ENCODE measurements around the gene NDRG4. TPM values are rescaled to one million over a fixed set of nuclear protein-coding genes. Genes with fewer than 3 reads are reported as not detected.

NDRG4 gene, protein sequence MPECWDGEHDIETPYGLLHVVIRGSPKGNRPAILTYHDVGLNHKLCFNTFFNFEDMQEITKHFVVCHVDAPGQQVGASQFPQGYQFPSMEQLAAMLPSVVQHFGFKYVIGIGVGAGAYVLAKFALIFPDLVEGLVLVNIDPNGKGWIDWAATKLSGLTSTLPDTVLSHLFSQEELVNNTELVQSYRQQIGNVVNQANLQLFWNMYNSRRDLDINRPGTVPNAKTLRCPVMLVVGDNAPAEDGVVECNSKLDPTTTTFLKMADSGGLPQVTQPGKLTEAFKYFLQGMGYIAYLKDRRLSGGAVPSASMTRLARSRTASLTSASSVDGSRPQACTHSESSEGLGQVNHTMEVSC
- under 1 TPM in 1 of 3 donors, not detected in 2; 0.18 TPM for polyA plus RNA-seq

DNA sequence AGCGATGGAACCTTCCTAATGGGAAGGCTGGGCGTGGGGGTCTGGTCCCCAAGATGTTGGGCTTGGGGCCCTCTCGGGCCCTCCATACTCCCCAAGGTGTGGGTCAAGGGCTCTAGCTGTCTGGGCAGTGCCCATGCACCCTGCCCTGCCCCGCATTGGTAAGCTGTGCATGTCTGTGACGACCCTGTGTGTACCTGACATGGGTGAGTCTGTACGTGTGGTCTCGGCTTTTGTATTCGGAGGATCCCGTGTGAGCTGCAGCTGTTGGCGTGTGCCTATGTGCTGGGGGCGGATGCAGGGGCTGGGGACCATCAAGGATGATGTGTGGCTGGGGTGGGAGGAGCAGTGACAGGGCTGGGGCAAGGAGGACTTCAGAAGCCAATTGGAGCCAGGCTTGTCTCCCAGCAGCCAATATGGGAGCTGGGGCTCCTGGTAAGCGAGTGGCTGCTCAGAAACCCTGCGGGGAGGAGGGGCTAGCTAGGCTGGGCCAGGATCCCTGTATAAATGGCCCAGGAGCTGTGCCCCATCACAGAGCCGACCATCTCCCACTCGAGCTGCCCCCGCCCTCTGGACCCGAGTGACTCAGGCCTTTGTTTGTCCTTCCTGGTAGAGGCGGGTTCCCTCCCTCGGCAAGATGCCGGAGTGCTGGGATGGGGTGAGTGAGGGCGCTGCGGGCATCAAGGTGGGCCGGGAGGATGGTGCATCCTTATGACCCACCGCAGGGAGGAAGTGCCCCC lies at the start of gene NDRG4:
TSS of gene NDRG4 (plus strand) at position 529 of the 737 bp plus-strand sequence. CDS start at position 635, 106 bp downstream.
- Mint-ChIP-seq H3K36me3 (no peaks in the 10 kb centered on the region), H3K4me1 (peaks cover 0 to 7% of the 10 kb centered on the region in 2 donors), H3K27me3 (ENCODE audit: low read depth in 3 of 3) (peaks cover 7 to 14% (median 8%) of the 10 kb centered on the region in 3 donors), H3K27ac (no peak within 1 kb of the TSS), H3K4me3 (peak within 1 kb of the TSS; percentile 23 to 50 (median 25)), H3K9me3 (no peaks in the 10 kb centered on the region)
- DNase-seq = peak in 1 of 3 donors; percentile 15

GRCh38 chr16:58450590-58450989 lies 49.4 kb upstream of the NDRG4 start:
- Mint-ChIP-seq H3K27ac (peak overlapping the region in 1 of 6 donors; percentile 24), H3K27me3 (ENCODE audit: low read depth in 3 of 3) (peaks cover 3 to 9% (median 7%) of the 10 kb centered on the region in 3 donors), H3K36me3 (no peaks in the 10 kb centered on the region), H3K4me1 (peaks cover 16 to 25% of the 10 kb centered on the region in 2 donors), H3K4me3 (peak overlapping the region in 1 of 5 donors; percentile 4), H3K9me3 (no peaks in the 10 kb centered on the region)
- DNase-seq = no peak

DNA sequence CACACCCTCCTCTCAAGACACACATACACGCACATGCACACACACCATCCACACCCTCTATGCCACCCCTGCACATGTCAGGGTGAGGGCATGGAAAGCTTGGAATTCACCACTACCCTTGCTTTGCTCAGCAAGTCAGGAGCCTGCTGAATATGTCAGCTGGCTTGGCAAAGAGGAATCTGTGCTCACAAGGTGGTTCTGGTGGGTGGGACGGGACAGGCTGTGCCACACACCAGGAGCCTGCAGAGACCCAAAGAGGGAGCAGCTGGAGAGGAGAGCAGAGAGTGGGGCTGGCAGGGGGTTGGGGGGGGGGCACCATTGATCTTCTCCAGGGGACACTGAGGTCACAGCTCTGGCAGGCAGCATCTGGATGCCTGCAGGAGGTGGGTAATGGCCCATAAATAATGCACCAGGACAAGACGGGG lies 48.7 kb upstream of the NDRG4 start:
- no peaks in the 10 kb centered on the region for H3K9me3 Mint-ChIP-seq
- H3K27me3 Mint-ChIP-seq (ENCODE audit: low read depth in 3 of 3) = peaks cover 3 to 7% (median 5%) of the 10 kb centered on the region in 3 donors
- no peaks in the 10 kb centered on the region for H3K36me3 Mint-ChIP-seq
- peak overlapping the region in 1 of 5 donors; percentile 11 for H3K4me3 Mint-ChIP-seq
- peaks cover 16 to 25% of the 10 kb centered on the region in 2 donors for H3K4me1 Mint-ChIP-seq
- no peak overlapping the region for H3K27ac Mint-ChIP-seq
- DNase-seq = no peak

DNA sequence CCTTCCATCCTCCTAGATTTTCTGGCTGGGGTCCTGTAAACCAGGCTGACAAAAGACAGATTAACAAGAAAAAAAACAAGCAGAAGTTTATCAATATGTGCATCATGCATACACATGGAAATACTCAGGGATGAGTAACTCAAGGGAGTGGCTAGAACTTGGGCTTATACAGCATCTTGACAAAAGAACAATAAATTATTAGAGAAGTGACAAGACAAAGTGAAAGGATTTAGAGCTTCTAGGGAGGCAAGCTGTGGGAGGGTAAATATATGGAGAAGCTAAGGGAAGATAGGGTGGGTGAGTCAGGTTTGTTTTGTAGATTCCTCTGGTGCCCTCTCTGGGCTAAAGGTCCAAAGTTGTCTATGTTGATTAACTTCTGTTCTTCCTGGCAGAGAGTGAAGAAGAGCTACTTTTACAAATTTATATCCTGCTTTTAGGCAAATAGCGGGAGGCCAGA lies 48.0 kb upstream of the NDRG4 start:
- H3K27ac Mint-ChIP-seq = no peak overlapping the region
- DNase-seq = no peak
- H3K9me3 Mint-ChIP-seq = no peaks in the 10 kb centered on the region
- peaks cover 3 to 7% (median 5%) of the 10 kb centered on the region in 3 donors for H3K27me3 Mint-ChIP-seq (ENCODE audit: low read depth in 3 of 3)
- H3K4me3 Mint-ChIP-seq = no peak overlapping the region
- H3K4me1 Mint-ChIP-seq = peaks cover 16 to 25% of the 10 kb centered on the region in 2 donors
- no peaks in the 10 kb centered on the region for H3K36me3 Mint-ChIP-seq

DNA sequence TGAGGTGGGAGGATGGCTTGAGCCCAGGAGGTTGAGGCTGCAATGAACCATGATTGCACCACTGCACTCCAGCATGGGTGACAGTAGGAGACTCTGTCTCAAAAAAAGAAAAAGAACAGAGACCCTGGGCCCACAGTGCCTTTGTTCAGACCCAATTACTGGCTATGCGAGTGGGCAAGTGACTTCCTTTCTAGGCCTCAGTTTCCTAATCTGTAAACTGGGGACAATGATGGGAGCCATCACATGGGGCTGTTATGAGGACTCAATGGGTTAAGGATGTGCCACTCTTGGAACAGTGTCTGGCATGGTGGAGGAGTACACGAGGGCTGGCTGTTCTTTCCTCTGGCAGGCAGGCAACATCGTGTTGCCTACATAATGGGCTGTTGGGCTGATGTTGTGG lies 47.3 kb upstream of the NDRG4 start:
- Mint-ChIP-seq H3K27ac (no peak overlapping the region), H3K4me1 (peaks cover 16 to 25% of the 10 kb centered on the region in 2 donors), H3K36me3 (no peaks in the 10 kb centered on the region), H3K27me3 (ENCODE audit: low read depth in 3 of 3) (peaks cover 3 to 7% (median 5%) of the 10 kb centered on the region in 3 donors), H3K9me3 (no peaks in the 10 kb centered on the region), H3K4me3 (no peak overlapping the region)
- DNase-seq = no peak

GRCh38 chr16:58454178-58454577 lies 45.8 kb upstream of the NDRG4 start:
- H3K4me3 Mint-ChIP-seq = no peak overlapping the region
- H3K9me3 Mint-ChIP-seq = no peaks in the 10 kb centered on the region
- no peak for DNase-seq
- peaks cover 3 to 7% (median 5%) of the 10 kb centered on the region in 3 donors for H3K27me3 Mint-ChIP-seq (ENCODE audit: low read depth in 3 of 3)
- H3K4me1 Mint-ChIP-seq = peaks cover 15 to 20% of the 10 kb centered on the region in 2 donors
- no peaks in the 10 kb centered on the region for H3K36me3 Mint-ChIP-seq
- H3K27ac Mint-ChIP-seq = peak overlapping the region in 1 of 6 donors; percentile 34

DNA sequence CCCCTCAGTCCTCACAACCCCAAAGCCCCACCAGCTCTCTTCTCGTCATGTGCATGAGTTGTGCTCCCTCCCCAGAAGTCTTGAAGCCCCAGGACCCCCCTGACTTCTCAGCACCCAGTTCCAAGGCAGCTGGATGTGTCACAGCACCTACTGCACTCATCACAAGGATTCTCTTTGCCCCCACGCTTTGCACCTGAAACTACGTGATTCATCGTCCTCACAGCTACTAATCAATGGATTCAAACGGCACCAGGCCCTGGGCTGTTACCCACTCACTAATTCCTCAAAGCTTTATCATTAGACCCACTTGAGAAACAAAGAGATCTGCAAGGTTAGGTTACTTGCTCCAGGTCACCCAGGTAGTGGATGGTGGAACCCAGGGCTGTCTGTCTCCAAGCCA lies 45.1 kb upstream of the NDRG4 start:
- no peak overlapping the region for H3K4me3 Mint-ChIP-seq
- H3K27me3 Mint-ChIP-seq (ENCODE audit: low read depth in 3 of 3) = peaks cover 3 to 7% (median 5%) of the 10 kb centered on the region in 3 donors
- no peak for DNase-seq
- H3K36me3 Mint-ChIP-seq = no peaks in the 10 kb centered on the region
- H3K9me3 Mint-ChIP-seq = no peaks in the 10 kb centered on the region
- H3K4me1 Mint-ChIP-seq = peaks cover 8 to 14% of the 10 kb centered on the region in 2 donors
- H3K27ac Mint-ChIP-seq = no peak overlapping the region

DNA sequence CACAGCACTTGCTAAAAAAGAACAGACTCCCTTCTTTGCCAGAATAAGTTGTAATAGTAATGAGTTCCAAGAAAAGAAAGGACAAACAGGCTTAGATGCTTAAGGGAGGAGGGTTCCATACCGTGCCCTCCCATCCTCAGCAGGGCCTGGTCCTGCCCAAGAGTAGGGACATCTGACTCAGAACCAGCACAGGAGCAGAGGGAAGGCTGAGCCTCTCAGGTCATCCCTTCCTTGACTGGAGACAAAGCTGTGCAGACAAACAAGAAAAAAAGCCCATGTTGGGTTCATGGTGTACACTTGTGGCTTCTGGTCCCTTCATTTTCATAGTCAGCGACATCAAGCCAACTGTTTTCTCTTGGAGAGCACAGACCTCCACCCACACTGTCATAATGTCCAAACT lies 44.2 kb upstream of the NDRG4 start:
- Mint-ChIP-seq H3K27ac (no peak overlapping the region), H3K4me1 (peaks cover 1 to 5% of the 10 kb centered on the region in 2 donors), H3K36me3 (no peaks in the 10 kb centered on the region), H3K27me3 (ENCODE audit: low read depth in 3 of 3) (peaks cover 3 to 7% (median 5%) of the 10 kb centered on the region in 3 donors), H3K4me3 (no peak overlapping the region), H3K9me3 (no peaks in the 10 kb centered on the region)
- DNase-seq = no peak

DNA sequence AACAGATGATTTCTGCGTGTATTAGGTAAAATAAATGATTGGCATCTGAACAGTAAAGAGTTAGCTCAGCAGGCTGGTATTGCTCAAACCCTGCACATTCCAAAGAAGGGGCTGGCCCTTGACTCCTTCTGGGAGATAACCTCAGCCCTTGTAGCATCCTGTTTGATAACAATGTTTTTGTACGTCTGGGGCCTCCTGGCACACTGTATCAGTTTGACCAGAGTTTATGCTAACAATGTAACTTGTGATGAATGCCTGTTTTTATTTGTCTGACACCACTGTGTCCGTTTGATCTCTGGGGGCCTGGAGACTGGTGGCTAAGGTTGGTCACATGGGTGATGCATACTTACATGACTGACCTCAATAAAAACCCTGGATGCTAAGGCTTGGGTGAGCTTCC lies 43.8 kb upstream of the NDRG4 start:
- H3K4me3 Mint-ChIP-seq = no peak overlapping the region
- peaks cover 3 to 7% (median 5%) of the 10 kb centered on the region in 3 donors for H3K27me3 Mint-ChIP-seq (ENCODE audit: low read depth in 3 of 3)
- DNase-seq = no peak
- peaks cover 0 to under 1% of the 10 kb centered on the region in 2 donors for H3K4me1 Mint-ChIP-seq
- no peak overlapping the region for H3K27ac Mint-ChIP-seq
- no peaks in the 10 kb centered on the region for H3K36me3 Mint-ChIP-seq
- no peaks in the 10 kb centered on the region for H3K9me3 Mint-ChIP-seq

- Mint-ChIP-seq H3K27me3 (ENCODE audit: low read depth in 3 of 3) (peaks cover 4 to 8% (median 5%) of the 10 kb centered on the region in 3 donors), H3K27ac (no peak overlapping the region), H3K4me3 (no peak overlapping the region), H3K4me1 (peaks cover 0 to 2% of the 10 kb centered on the region in 2 donors), H3K36me3 (no peaks in the 10 kb centered on the region), H3K9me3 (no peaks in the 10 kb centered on the region)
- no peak for DNase-seq
These were observed 41.2 kb upstream of the NDRG4 start for GRCh38 chr16:58458606-58459343.

DNA sequence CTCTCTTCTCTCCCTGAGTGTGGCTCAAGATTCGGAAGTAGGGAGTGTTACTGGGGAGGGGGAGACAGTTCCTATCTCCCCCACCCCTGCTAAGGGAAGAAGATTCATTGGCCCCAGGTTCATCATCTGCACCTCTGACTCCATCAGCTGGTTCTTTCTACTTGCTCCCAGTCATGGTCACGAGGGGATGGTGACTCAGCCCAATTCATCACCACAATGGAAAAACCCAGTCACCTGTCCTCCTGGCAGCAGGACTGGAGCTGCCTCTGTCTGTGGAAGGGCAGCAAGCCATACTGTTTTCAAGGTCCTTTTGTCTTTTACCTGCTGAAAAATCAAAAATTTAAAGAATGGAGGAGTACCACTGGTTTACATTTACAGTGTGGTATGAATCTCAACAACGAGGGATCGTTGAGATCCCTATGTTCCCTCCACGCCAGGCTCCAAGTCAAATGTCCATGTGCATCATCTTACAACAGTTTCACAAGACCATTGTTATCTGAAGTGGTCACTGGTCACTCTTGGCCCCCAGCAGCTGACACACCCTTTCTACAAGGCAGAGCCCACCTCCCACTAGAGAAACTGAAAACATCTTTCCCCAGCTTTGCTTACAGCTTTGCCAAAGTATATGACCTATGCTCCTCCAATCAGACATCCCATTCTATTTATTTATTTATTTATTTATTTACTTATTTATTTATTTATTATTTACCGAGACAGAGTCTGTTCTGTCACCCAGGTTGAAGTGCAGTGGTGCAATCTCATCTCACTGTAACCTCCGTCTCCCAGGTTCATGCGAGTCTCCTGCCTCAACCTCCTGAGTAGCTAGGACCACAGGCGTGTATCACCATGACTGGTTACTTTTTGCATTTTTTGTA lies 40.4 kb upstream of the NDRG4 start:
- Mint-ChIP-seq H3K4me1 (peaks cover 1 to 3% of the 10 kb centered on the region in 2 donors), H3K4me3 (no peak overlapping the region), H3K36me3 (no peaks in the 10 kb centered on the region), H3K27me3 (ENCODE audit: low read depth in 3 of 3) (peaks cover 2 to 10% (median 5%) of the 10 kb centered on the region in 3 donors), H3K27ac (no peak overlapping the region), H3K9me3 (no peaks in the 10 kb centered on the region)
- DNase-seq = no peak

- Mint-ChIP-seq H3K27ac (no peak overlapping the region), H3K27me3 (ENCODE audit: low read depth in 3 of 3) (peaks cover 3 to 12% (median 9%) of the 10 kb centered on the region in 3 donors), H3K4me1 (peaks cover 7 to 8% of the 10 kb centered on the region in 2 donors), H3K9me3 (peaks cover 0 to 2% (median 0%) of the 10 kb centered on the region in 6 donors), H3K4me3 (no peak overlapping the region), H3K36me3 (no peaks in the 10 kb centered on the region)
- DNase-seq = no peak
These were observed 39.7 kb upstream of the NDRG4 start for GRCh38 chr16:58460219-58460610.

DNA sequence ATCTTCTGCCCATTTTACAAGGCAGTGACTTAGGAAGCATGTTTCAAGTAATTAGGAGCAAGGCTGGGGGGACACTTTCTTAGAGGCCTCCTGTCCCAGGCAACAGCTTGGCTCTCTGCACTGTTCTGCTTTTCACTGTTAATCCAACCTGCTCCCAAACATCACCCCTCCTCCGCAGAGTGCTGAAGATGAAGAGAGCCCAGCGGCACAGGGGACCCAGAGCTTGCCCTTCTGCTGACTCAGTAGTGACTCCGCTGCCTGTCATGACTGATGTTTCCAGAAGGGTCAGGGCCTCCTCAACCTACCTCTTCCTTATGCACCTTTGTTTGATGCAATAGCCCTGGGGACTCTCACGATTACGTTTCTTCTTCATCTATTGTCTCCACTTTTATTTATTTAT lies 38.9 kb upstream of the NDRG4 start:
- no peak for DNase-seq
- Mint-ChIP-seq H3K9me3 (peaks cover 0 to 3% (median 0%) of the 10 kb centered on the region in 6 donors), H3K27me3 (ENCODE audit: low read depth in 3 of 3) (peaks cover 5 to 17% (median 11%) of the 10 kb centered on the region in 3 donors), H3K4me3 (peak overlapping the region in 1 of 5 donors; percentile 38), H3K36me3 (no peaks in the 10 kb centered on the region), H3K27ac (no peak overlapping the region), H3K4me1 (peaks cover 8% of the 10 kb centered on the region in 2 donors)

Data from immature natural killer cell (primary cell).